Measurements from ENCODE around the gene RARA. TPM values are rescaled to one million over a fixed set of nuclear protein-coding genes. Genes with fewer than 3 reads are reported as not detected.

Gene RARA
- total RNA-seq, 1 experiment from 2014 or later, result 21.8 TPM

GRCh38 chr17:40355804-40356758 lies 47.1 kb downstream of the RARA start:
- CTCF ChIA-PET, result interaction anchor here (2.1 kb wide), 1 partner anchor 53 kb away, joined by 11 read pairs; no protein-coding TSS in a partner anchor

GRCh38 chr17:40356990-40357881 lies 48.3 kb downstream of the RARA start:
- Histone ChIP-seq H3K4me3 (no peak overlapping the region), H3K4me2 (no peak overlapping the region), H4K20me1 (ENCODE audit: insufficient read depth) (no peaks in the 10 kb centered on the region; the same call in 1 of the 2 replicates), H3F3A (ENCODE audit: insufficient read depth, low read depth) (peaks cover 30% of the 10 kb centered on the region; the same call in 1 of the 2 replicates), H3K27me3 (ENCODE audit: insufficient read depth, low read depth) (no peaks in the 10 kb centered on the region), H3K9me2 (ENCODE audit: insufficient read depth) (no peaks in the 10 kb centered on the region), H2AFZ (no peak overlapping the region), H3K79me2 (ENCODE audit: low read depth) (no peaks in the 10 kb centered on the region), H3K27ac (no peak overlapping the region), H3K4me1 (replicated peaks; ENCODE audit: insufficient read depth) (peaks cover 22% of the 10 kb centered on the region), H3K36me3 (ENCODE audit: low read depth) (no peaks in the 10 kb centered on the region), H3K9me3 (ENCODE audit: insufficient read depth, low read depth) (no peaks in the 10 kb centered on the region)
- BruUV-seq (replicated peaks), result no TSS peak
- no peak for DNase-seq
- ChIA-PET POLR2A (ENCODE audit: unreplicated experiment) (interaction anchor here (0.6 kb wide), 1 partner anchor 53 kb away, joined by 4 read pairs; no protein-coding TSS in a partner anchor), CTCF (no interaction called here)
- TF ChIP-seq CTCF (conservative IDR thresholded peaks at IDR 0.05) (no peak), EZH2 (IDR thresholded peaks at IDR 0.05; ENCODE audit: low read depth) (no peak)
- intact Hi-C loops (cut with micrococcal nuclease; ENCODE audit: unreplicated experiment), result loop anchor here (5.0 to 10.0 kb wide), 3 partner anchors 152 to 1308 kb away; no protein-coding TSS in a partner anchor

More at GRCh38 chr17:40355804-40356758, 47.1 kb downstream of the RARA start:
- Histone ChIP-seq H3K27me3 (ENCODE audit: insufficient read depth, low read depth) (no peaks in the 10 kb centered on the region), H3F3A (ENCODE audit: insufficient read depth, low read depth) (peaks cover 30% of the 10 kb centered on the region; the same call in 1 of the 2 replicates), H3K36me3 (ENCODE audit: low read depth) (no peaks in the 10 kb centered on the region), H4K20me1 (ENCODE audit: insufficient read depth) (no peaks in the 10 kb centered on the region; the same call in 1 of the 2 replicates), H3K4me3 (no peak overlapping the region), H3K27ac (no peak overlapping the region), H3K79me2 (ENCODE audit: low read depth) (no peaks in the 10 kb centered on the region), H3K9me2 (ENCODE audit: insufficient read depth) (no peaks in the 10 kb centered on the region), H3K4me1 (replicated peaks; ENCODE audit: insufficient read depth) (peaks cover 23% of the 10 kb centered on the region), H3K9me3 (ENCODE audit: insufficient read depth, low read depth) (no peaks in the 10 kb centered on the region), H3K4me2 (no peak overlapping the region), H2AFZ (no peak overlapping the region)
- no peak for DNase-seq
- intact Hi-C loops (cut with micrococcal nuclease; ENCODE audit: unreplicated experiment), result loop anchor here (1.0 to 10.0 kb wide), 4 partner anchors 53 to 1309 kb away; no protein-coding TSS in a partner anchor
- no TSS peak for BruUV-seq (replicated peaks)
- TF ChIP-seq CTCF (conservative IDR thresholded peaks at IDR 0.05), result no peak
- no peak for TF ChIP-seq EZH2 (IDR thresholded peaks at IDR 0.05; ENCODE audit: low read depth)
- POLR2A ChIA-PET (ENCODE audit: unreplicated experiment), result no interaction called here

Measured in PC-9 (cell line).